Tibial artery (tissue), 4 donors: ENCODE measurements around the gene INS.

Source experiments
- DNase-seq, 2 donors: peaks; one replicate each; pipeline ENCODE4 v3.0.0-alpha.2; 2019
- H3K27ac ChIP-seq, 2 donors: fragments of 200-600 bp; sonication (generic) in 1 of 2; 1 replicate in 1 of 2; 2 replicates in 1 of 2; pipeline ENCODE4 v1.5.1; 2018 to 2019; ENCODE audit warnings: mild to moderate bottlenecking in 1 of 2
- H3K27me3 ChIP-seq, 2 donors: fragments of 200-600 bp; sonication (generic) in 1 of 2; one replicate each; pipeline versions ENCODE4 v1.5.1 to v1.6.0; 2016 to 2019
- H3K36me3 ChIP-seq, 3 donors: fragments of 200-600 bp; sonication (generic) in 2 of 3; one replicate each; pipeline ENCODE4 v1.5.1; 2016 to 2019; ENCODE audit warnings: mild to moderate bottlenecking in 2 of 3
- H3K4me1 ChIP-seq, 4 donors: fragments of 200-600 bp; sonication (generic) in 2 of 4; 1 replicate in 3 of 4; 2 replicates in 1 of 4; pipeline ENCODE4 v1.5.1; 2016 to 2019
- H3K4me3 ChIP-seq, 2 donors: fragments of 200-600 bp; sonication (generic) in 1 of 2; 1 replicate in 1 of 2; 2 replicates in 1 of 2; pipeline ENCODE4 v1.5.1; 2018 to 2019; ENCODE audit warnings: mild to moderate bottlenecking in 2 of 2
- H3K9me3 ChIP-seq, 3 donors: fragments of 200-600 bp; sonication (generic) in 1 of 3; one replicate each; pipeline ENCODE4 v1.5.1; 2016 to 2019
- intact Hi-C: fragments of 100-400 bp; cut with DNase I; formaldehyde crosslinking; loops from one replicate; pipeline ENCODE4 v1.15.0; 2023; ENCODE audit warnings: low total_unique reads
- TF ChIP-seq, protein P1 (sequence below), 2 experiments: fragments of 200-600 bp in 1 of 2; fragments of 450-650 bp in 1 of 2; IDR thresholded peaks; one replicate each; pipeline ENCODE4 v1.5.1; 2017 to 2019; ENCODE audit warnings: antibody characterized with exemption in 2 of 2, mild to moderate bottlenecking in 1 of 2, moderate library complexity in 1 of 2

Gene INS

DNA sequence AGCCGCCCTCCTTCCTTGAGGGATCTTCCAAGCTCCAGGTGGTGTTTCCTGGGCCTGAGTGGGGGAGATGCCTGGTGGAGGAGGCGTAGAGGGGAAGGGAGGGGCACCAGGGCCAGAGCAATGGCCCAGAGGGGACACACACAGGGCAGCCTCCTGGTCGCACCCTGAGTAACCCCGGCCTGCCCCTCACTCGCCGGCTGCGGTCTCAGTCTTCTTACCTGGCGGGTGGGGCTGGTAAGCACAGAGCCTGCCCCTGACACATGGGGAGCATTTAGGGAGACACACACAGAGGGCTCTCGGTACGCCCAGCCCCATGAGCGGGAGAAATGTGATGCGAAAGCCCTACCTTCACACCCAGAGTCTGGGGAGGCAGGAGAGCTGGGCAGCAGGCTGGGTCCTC lies 45.7 kb downstream of the INS start:
- H3K4me3 ChIP-seq, result no peak overlapping the region
- DNase-seq, result no peak

GRCh38 chr11:2114430-2115241 lies 46.4 kb downstream of the INS start:
- intact Hi-C loops, result no loop called here
- Histone ChIP-seq H3K4me3 (no peak overlapping the region), H3K36me3 (no peaks in the 10 kb centered on the region), H3K4me1 (no peaks in the 10 kb centered on the region), H3K27ac (no peak overlapping the region), H3K27me3 (peaks cover 0 to 16% of the 10 kb centered on the region in 2 donors), H3K9me3 (peaks cover 0 to 17% (median 6%) of the 10 kb centered on the region in 3 donors)
- no peak for DNase-seq
- TF ChIP-seq, protein P1, sequence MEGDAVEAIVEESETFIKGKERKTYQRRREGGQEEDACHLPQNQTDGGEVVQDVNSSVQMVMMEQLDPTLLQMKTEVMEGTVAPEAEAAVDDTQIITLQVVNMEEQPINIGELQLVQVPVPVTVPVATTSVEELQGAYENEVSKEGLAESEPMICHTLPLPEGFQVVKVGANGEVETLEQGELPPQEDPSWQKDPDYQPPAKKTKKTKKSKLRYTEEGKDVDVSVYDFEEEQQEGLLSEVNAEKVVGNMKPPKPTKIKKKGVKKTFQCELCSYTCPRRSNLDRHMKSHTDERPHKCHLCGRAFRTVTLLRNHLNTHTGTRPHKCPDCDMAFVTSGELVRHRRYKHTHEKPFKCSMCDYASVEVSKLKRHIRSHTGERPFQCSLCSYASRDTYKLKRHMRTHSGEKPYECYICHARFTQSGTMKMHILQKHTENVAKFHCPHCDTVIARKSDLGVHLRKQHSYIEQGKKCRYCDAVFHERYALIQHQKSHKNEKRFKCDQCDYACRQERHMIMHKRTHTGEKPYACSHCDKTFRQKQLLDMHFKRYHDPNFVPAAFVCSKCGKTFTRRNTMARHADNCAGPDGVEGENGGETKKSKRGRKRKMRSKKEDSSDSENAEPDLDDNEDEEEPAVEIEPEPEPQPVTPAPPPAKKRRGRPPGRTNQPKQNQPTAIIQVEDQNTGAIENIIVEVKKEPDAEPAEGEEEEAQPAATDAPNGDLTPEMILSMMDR (IDR thresholded peaks at IDR 0.05), result no peak

More for the DNA sequence above, 45.7 kb downstream of the INS start:
- H3K27ac ChIP-seq, result no peak overlapping the region
- no peaks in the 10 kb centered on the region for H3K36me3 ChIP-seq
- peaks cover 0 to 22% of the 10 kb centered on the region in 2 donors for H3K27me3 ChIP-seq
- intact Hi-C loops, result no loop called here
- H3K4me1 ChIP-seq, result no peaks in the 10 kb centered on the region
- TF ChIP-seq, protein P1 (IDR thresholded peaks at IDR 0.05), result no peak
- peaks cover 0 to 17% (median 6%) of the 10 kb centered on the region in 3 donors for H3K9me3 ChIP-seq

GRCh38 chr11:2113776-2114175 lies 47.2 kb downstream of the INS start:
- no peak for DNase-seq

DNA sequence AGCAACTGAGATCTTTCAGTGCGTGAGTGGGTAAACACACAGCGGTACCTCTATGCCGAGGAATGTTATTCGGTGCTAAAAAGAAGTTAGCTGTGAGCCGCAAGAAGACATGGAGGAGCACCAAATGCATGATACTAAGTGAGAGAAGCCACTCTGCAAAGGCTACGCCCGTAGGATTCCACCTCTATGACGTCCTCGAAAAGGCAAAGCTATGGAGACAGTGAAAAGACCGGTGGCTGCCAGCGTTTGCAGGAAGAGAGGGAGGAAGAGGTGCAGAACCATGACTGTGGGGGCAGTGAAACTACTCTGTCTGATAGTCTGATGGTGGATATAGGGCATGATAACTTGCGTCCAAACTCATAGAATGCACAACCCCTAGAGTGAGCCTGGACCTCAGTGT lies 50.5 kb downstream of the INS start:
- H3K36me3 ChIP-seq, result no peaks in the 10 kb centered on the region
- TF ChIP-seq, protein P1 (IDR thresholded peaks at IDR 0.05), result no peak
- H3K4me3 ChIP-seq, result no peak overlapping the region
- no peaks in the 10 kb centered on the region for H3K4me1 ChIP-seq
- intact Hi-C loops, result no loop called here
- no peak for DNase-seq
- no peak overlapping the region for H3K27ac ChIP-seq
- H3K9me3 ChIP-seq, result no peaks in the 10 kb centered on the region
- H3K27me3 ChIP-seq, result peaks cover 0 to 34% of the 10 kb centered on the region in 2 donors

More at GRCh38 chr11:2113776-2114175, 47.2 kb downstream of the INS start:
- Histone ChIP-seq H3K4me3 (no peak overlapping the region), H3K27me3 (peaks cover 0 to 21% of the 10 kb centered on the region in 2 donors), H3K4me1 (no peaks in the 10 kb centered on the region), H3K36me3 (no peaks in the 10 kb centered on the region), H3K27ac (no peak overlapping the region), H3K9me3 (peaks cover 0 to 17% (median 6%) of the 10 kb centered on the region in 3 donors)
- TF ChIP-seq, protein P1 (IDR thresholded peaks at IDR 0.05), result no peak
- intact Hi-C loops, result no loop called here
